Sigmoid colon (tissue), 4 donors: ENCODE data around the gene TRAF2.

ENCODE experiments used
- POLR2AphosphoS5 ChIP-seq, 4 donors: sonication (generic); formaldehyde crosslinking; IDR thresholded peaks; one replicate each; pipeline ENCODE4 v1.6.1; 2017; ENCODE audit warnings: antibody characterized with exemption in 4 of 4
- TF ChIP-seq, protein P1 (sequence below), 4 experiments: fragments of 450-650 bp in 3 of 4; fragments of 200-600 bp in 1 of 4; IDR thresholded peaks; one replicate each; pipeline ENCODE4 v1.5.1; 2016 to 2019; ENCODE audit warnings: antibody characterized with exemption in 4 of 4, mild to moderate bottlenecking in 3 of 4, moderate library complexity in 2 of 4

DNA sequence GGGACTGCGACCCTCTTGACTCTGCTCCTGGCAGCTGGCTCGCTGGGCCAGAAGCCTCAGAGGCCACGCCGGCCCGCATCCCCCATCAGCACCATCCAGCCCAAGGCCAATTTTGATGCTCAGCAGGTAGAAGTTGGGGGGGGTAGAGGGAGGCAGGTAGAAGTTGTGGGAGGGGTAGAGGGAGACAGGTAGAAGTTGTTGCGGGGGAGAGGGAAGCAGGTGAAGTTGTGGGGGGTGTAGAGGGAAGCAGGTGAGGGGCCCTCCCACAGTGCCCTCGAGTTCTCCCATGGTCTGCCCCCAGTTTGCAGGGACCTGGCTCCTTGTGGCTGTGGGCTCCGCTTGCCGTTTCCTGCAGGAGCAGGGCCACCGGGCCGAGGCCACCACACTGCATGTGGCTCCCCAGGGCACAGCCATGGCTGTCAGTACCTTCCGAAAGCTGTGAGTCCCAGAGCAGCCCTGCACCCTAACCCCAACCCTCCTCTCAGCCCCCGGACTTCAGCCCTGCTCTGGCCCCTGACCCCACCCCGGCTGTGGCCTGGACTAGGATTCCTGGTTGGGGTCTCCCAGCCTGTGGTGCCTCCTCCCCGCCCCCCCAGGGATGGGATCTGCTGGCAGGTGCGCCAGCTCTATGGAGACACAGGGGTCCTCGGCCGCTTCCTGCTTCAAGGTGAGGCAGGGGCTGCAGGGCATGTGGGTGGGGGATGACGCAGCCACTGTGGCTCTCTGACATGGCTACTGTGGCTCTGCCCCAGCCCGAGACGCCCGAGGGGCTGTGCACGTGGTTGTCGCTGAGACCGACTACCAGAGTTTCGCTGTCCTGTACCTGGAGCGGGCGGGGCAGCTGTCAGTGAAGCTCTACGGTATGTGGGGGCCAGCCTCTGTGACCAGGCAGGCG, 59.3 kb downstream of the TRAF2 start:
- TF ChIP-seq, protein P1, sequence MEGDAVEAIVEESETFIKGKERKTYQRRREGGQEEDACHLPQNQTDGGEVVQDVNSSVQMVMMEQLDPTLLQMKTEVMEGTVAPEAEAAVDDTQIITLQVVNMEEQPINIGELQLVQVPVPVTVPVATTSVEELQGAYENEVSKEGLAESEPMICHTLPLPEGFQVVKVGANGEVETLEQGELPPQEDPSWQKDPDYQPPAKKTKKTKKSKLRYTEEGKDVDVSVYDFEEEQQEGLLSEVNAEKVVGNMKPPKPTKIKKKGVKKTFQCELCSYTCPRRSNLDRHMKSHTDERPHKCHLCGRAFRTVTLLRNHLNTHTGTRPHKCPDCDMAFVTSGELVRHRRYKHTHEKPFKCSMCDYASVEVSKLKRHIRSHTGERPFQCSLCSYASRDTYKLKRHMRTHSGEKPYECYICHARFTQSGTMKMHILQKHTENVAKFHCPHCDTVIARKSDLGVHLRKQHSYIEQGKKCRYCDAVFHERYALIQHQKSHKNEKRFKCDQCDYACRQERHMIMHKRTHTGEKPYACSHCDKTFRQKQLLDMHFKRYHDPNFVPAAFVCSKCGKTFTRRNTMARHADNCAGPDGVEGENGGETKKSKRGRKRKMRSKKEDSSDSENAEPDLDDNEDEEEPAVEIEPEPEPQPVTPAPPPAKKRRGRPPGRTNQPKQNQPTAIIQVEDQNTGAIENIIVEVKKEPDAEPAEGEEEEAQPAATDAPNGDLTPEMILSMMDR (IDR thresholded peaks at IDR 0.05), result no peak
- no peak for TF ChIP-seq POLR2AphosphoS5 (IDR thresholded peaks at IDR 0.05)
